Stimulated activated CD4-positive, alpha-beta T cell treated with anti-CD3 and anti-CD28 coated beads, Interleukin-4, amount 100 ng/mL, for 4 hours (primary cell): ENCODE data around the gene EDRF1.

Experiments used
- DNase-seq, 2 experiments: peaks; one replicate each; pipeline ENCODE4 v3.0.0-alpha.2; 2020

EDRF1 gene

GRCh38 chr10:125768219-125768855, 48.8 kb downstream of the EDRF1 start:
- DNase-seq, result no peak

GRCh38 chr10:125769175-125769574, 49.7 kb downstream of the EDRF1 start:
- DNase-seq, result no peak

DNA sequence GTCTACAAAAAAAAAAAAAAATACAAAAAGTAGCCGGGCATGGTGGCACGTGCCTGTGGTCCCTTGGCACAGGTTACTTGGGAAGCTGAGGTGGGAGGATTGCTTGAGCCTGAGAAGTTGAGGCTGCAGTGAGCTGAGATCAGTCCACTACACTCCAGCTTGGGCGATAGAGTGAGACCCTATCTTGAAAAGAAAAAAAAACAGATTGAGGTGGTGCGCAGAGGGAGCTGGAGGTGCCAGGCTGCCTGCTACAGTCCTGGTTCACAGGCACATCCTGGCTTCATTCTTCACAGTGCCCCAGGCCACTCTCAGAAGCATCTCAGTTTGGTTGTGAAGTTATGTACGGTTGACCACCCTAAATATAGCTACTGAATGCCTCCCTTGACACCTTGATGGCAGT, 51.3 kb downstream of the EDRF1 start:
- DNase-seq, result no peak

- no peak for DNase-seq
Measured at GRCh38 chr10:125772112-125772863, 52.8 kb downstream of the EDRF1 start.

DNA sequence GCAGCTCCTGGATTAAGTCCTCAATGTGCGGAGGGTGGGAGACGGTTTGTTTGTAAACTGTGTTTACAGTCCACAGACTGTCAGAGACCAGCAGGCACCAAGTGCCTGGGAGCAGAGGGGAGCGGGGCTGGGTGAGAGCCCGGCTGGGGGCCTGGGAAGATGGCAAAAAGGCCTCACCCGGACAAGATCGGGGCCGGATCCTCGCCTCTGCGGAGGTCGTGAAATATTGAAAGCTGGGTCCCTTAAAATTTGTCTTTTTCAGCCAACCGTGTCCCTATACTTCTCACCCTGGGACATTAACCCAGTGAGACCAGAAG, 53.3 kb downstream of the EDRF1 start:
- no peak for DNase-seq

DNA sequence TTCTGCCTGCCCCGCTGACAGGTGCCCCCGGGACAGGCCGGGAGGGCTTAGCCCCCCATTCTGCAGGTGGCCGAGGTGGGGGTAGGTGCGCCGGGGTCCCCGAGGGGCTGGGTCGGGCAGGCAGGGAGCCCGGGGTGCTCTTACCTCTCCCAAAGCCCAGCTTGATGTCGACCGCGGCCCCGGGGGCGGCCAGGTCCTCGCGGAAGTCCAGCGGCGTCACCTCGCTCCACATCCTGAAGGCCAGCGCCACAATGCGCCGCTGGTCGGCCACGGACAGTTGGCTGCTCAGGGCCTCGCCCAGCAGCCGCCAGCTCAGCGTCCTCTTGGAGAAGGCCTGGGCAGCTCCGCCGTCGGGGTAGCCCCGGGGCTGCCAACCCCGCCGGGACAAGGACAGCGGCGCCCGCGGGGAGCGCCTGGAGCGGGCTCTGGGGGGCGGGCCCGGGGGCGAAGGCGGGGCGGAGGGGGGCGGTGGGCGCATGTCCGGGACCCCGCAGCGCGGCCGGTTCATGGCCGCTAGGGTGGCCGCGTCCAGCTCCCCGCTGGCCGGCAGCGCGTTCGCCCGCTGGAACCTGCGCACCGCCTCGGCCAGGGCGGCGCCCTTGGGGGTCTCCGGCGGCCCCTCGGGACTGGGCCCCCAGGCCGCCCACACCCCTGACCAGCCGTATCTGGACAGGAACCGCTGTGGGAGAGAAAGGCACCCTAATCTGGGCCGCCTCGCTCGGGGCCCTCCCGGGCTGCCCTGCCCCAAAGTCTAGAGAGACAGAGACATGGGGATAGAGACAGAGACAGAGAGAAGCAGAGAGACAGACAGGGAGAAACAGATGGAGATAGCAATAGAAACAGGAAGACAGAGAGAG, 54.4 kb downstream of the EDRF1 start:
- DNase-seq, result no peak

GRCh38 chr10:125774581-125775191, 55.2 kb downstream of the EDRF1 start:
- DNase-seq, result no peak

GRCh38 chr10:125775491-125776106, 56.1 kb downstream of the EDRF1 start, which contains the start of gene MMP21:
TSS of gene MMP21 (minus strand) at chr10:125775821. CDS start at chr10:125775821, 0 bp downstream.
- DNase-seq, result no peak

GRCh38 chr10:125777806-125778205, 58.3 kb downstream of the EDRF1 start:
- DNase-seq, result no peak

DNA sequence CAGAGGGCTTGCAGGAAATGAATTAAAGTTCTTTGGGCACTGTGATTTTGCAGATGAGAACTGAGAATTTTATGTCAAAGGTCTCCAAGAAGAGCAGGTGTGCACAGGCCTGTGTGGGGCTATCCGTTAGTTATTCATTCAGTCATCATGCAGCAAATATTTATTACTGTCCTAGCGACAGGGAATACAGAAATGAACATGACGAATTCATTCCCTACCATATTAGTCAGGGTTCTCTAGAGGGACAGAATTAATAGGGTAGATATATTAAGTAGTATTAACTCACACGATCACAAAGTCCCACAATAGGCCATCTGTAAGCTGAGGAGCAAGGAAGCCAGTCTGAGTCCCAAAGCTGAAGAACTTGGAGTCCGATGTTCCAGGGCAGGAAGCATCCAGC, 59.0 kb downstream of the EDRF1 start:
- DNase-seq, result no peak

DNA sequence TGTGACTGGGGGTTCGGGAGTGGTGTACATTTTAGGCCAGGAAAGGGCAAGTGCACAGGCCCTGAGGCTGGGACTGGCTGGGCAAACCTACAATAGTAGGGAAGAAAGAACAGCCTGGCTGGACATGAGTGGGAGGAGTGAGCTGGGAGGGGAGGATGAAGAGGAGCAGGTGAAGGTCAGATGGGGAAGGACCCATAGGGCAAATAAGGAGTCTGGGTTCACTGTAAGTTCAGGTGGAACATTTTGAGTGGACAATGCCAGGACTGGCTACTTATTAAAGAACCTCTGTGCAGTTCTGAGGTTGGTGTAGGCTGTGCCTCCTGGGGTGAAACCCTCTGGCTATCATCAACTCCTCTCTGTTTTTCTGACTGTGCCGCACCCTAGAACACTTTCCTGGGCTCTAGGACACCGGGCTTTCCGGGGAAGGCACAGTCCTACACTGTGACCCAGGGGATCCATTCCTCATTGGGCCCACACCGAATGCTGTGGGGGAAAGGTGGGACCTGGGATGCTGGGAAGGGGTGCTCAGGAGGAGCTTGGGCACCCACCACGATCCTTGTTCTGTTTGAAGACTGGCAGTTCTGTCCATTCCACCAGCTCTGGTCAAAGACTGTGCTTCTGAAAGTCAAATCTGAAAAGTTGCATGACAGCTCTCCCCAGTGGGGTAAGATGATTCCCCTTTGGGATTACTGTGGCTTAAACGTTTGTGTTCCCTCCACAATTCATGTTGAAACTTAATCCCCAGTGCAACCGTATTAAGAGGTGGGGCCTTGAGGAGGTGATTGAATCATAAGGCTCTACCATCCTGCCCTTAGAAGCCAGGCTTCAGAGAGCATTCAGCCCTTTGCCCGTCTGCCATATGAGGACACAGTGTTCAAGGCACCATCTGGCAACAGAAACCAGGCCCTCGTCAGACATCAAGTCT, 60.2 kb downstream of the EDRF1 start:
- DNase-seq, result no peak

DNA sequence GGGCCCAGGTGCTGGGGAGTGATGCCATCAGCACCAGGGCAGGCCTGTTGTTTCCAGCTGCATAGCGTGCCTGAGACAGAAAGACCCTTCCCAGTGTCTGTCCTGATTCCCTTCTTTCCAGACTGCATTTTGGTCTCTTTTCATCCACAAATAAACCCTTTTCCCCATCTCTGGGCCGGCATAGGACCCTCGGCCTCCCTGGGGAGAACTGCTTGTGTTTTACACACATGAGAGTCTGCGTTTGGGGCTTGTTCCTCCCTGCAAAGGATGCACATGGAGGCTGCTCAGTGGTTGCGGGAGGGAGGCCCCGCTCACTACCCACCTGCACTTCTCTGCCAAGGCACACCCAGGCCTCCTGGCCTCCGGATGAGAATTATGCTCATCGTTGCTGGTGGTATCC, 61.9 kb downstream of the EDRF1 start:
- DNase-seq, result no peak

DNA sequence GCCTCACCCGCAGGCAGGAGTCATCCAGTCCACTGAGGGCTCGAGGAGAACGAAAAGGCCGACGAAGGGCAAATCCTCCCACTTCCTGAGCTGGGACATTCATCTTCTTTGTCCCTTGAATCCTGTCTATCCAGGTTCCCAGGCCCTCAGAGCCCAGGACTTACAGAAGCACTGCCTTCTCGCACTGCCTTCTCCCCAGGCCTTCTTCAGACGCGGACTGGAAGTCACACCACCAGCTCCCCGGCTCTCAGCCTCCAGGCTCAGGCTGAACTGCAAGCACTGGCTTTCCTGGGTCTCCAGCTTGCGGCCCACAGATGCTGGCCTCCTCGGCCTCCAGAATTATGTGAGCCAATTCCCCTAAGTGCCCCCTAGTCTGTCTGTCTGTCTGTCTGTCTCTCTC, 62.5 kb downstream of the EDRF1 start:
- no peak for DNase-seq

- no peak for DNase-seq
Measured at GRCh38 chr10:125782616-125783015, 63.1 kb downstream of the EDRF1 start.

DNA sequence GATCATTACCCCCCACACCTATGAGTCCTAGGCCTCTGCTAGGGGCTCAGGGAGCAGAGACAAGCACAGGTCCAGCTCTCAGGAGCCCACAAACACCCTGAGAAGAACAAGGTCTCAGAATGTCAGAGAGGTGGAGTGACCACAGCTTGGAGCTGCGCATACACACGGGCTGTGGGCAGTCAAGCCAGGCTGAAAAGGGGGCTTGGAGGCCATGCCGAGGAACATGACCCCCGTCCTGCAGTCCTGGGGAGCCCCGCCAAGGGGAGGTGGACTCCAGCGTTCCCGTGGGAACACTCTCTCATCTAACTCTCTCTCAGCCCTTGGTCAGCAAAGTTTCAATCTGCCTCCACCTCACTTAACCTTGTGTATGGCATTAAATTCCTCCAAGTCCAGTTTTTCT, 63.9 kb downstream of the EDRF1 start:
- no peak for DNase-seq

GRCh38 chr10:125783957-125784356, 64.4 kb downstream of the EDRF1 start:
- no peak for DNase-seq

DNA sequence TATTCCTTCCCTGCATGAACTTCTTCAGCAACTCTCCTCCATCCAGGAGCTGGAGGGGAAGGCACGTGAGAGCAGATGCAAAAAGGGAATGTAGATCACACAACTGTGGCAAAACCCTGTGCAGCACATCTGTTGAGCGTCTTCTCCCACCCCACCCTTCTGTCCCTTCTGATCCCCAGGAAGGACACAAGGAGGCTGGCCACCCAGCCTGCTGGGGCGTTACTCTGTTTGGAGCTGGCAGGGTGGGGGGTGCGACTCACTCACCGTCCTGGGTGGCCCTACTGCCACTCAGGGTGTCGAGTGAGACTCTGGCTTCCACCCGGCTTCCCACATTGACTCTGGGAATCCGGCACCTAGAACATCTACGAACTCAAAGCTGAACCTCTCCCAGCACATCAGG, 66.3 kb downstream of the EDRF1 start:
- DNase-seq, result no peak

GRCh38 chr10:125788156-125789034, 68.9 kb downstream of the EDRF1 start:
- no peak for DNase-seq

DNA sequence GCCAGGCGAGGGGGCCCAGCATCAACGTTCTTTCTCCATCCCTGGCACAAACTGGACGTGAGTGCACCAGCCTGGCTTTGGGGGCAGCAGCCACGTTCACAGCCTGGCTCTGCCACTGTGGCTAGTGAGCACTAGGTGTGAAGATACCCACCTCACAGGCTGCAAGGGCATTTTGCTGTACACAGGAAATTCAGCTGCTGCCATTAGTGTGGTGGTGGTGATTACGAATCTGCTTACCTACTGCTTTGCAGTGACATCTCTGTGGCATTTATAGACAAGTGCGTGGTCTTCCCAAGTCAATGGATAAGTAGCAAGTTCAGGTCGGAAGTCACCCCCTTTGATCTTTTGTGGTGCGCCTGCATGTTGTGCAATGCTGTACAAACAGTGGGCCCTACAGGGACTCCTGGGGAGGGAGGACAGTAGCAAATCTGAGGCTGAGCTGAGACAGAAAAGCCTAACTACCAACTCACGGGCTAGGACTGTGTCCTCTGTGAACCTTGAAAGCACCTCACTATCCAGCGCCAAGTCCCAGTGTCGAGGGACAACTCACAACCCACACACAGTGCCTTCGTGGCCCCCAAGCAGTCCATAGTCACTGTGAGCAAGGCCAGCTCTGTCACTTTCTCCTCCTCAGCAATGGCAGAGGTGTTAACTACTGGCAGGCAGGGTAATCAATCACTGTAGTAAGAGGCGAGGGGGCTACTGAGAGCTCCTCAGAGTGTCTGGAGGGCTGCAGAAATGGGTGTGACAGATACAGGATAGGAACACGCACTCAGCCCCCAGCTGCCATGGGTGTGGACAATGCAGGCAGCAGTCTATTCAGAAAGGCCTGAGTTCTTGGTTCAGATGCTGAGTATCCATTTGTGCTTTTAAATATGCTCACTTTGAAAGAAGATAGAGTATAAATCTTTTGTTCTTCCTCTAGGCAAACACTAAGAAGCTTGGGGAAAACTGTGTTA, 73.1 kb downstream of the EDRF1 start:
- no peak for DNase-seq

DNA sequence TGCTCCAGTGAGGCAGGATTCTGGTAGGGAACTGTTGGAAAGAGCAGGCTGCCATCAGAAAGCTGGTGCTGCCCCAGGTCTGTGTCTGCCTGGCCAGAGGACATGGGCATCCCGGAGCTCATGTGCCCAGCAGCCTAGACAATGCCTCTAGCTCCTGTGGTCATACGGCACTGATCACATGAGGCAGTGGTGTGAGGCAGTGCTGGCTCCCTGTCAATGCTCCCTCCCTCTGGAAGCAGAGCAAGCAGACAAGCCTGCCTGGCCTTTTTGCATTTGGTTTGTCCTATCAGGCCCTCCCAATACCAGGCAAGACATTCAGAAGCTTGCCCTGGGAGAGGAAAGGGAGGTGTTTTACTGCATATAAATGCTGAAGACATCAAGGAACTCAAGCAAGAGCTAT, 75.6 kb downstream of the EDRF1 start:
- DNase-seq, result no peak
